GM03348 (cell line): ENCODE measurements around the gene ANKRD9.

ENCODE experiments used
- DNase-seq: peaks from one replicate; pipeline ENCODE4 v3.0.0; 2012; ENCODE audit warnings: low spot score

Gene ANKRD9

DNA sequence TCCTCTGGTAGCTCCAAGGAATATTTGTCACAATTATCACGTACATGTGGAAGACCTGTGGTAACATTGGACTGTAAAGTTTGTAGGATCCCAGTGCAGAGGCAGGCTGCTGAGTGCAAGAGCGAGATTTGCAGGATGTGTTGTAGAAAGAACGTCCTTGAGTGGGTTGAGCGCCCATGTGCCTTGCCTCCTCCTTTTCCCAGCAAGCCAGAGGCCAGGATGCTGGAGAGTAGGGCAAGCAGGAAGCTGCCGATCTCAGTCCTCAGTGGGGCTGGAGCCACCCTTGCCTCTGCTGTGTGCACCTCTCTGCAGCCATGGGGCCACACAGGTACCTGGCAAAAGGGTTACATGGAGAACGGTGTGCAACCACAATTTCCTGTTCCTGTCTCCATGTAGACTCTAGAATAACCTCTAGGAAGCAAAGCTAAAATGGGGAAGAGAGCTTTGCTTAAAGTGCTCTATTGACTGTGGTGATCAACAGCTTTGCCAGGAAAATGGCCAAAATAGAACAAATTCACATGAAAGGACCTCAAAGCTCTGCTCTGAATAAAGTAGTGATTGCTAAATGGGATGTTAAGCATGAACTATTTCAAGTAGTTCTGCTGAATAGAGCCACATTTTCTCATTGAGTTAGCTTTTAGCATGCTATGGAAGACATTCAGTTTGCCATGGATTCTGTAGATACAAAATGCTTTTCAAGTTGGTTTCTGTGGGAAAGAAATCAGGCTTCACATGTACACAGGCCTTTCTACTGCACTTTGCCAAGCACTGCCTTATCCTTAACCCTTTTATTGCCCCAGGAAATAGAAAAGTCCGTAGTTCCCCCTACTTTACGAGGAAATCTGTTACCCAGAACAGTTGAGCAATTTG, 37.4 kb downstream of the ANKRD9 start:
- no peak for DNase-seq

- no peak for DNase-seq
These were observed 40.3 kb downstream of the ANKRD9 start for GRCh38 chr14:102469261-102469660.

- DNase-seq: no peak
These were observed 44.7 kb downstream of the ANKRD9 start for GRCh38 chr14:102464846-102465341.

GRCh38 chr14:102464006-102464405, 45.6 kb downstream of the ANKRD9 start:
- no peak for DNase-seq

- peak; percentile 29 for DNase-seq
These were observed 47.2 kb downstream of the ANKRD9 start for GRCh38 chr14:102462391-102462790.

- no peak for DNase-seq
These were observed 47.9 kb downstream of the ANKRD9 start for GRCh38 chr14:102461490-102462338.

DNA sequence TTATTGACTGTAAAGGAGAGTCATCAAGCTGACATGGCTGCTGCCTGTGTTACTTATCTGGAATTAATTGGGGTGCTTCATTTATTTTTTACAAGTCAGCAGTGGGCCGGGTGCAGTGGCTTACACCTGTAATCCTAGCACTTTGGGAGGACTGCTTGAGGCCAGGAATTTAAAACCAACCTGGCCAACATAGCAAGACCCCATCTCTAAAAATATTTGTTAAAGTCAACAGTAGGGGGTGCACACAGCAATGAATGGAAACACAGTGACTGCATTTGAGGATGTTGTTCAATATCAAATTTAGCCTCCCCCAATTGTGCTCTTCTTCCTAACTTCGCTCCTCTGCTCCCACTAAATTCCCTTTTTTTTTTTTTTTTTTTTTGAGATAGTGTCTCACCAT, 52.1 kb downstream of the ANKRD9 start:
- DNase-seq: no peak

DNA sequence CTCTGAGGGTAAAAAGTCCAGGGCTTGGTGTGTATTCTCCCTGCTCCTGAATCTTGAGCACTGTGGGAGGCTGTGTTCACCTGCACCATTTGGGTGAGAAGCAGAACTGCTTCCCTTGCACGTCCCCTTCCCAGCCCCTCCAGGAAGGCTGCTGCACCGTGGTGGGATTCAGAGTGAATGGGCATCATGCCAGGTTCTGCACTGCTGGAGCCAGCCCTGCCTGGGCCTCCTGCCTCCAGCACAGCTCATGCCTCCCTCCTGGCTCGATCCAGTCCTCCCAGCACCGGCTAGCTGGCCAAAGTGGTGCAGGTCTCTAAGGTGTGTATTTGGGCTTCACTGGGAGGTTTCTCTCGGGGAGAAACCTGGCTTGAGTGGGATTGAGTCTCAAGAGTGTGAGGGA, 54.9 kb downstream of the ANKRD9 start:
- DNase-seq: no peak

DNA sequence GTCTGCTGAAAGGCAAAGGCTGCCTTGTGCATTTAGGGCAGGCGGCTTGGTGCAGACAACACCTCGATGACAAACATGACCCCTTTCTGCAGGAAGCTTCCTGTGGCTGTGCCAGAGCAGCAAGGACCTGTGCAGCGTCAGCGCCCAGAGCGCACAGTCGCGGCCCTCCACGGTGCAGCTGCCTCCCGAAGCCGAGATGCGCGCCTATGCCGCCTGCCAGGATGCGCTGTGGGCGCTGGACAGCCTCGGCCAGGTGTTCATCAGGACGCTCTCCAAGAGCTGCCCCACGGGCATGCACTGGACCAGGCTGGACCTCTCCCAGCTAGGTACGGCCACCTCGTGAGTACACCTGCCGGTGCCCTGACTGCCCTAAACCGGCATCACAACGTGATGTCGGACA, 57.3 kb downstream of the ANKRD9 start:
- no peak for DNase-seq
